ENCODE data around the gene RAB1A. TPM values are rescaled to one million over a fixed set of nuclear protein-coding genes. Genes with fewer than 3 reads are reported as not detected.

The RAB1A gene
- total and polyA plus RNA-seq, 2 of the 13 experiments (the other 11 are each of a cell fraction or from before 2014, with no cell fraction given), result 206 to 226 TPM

DNA sequence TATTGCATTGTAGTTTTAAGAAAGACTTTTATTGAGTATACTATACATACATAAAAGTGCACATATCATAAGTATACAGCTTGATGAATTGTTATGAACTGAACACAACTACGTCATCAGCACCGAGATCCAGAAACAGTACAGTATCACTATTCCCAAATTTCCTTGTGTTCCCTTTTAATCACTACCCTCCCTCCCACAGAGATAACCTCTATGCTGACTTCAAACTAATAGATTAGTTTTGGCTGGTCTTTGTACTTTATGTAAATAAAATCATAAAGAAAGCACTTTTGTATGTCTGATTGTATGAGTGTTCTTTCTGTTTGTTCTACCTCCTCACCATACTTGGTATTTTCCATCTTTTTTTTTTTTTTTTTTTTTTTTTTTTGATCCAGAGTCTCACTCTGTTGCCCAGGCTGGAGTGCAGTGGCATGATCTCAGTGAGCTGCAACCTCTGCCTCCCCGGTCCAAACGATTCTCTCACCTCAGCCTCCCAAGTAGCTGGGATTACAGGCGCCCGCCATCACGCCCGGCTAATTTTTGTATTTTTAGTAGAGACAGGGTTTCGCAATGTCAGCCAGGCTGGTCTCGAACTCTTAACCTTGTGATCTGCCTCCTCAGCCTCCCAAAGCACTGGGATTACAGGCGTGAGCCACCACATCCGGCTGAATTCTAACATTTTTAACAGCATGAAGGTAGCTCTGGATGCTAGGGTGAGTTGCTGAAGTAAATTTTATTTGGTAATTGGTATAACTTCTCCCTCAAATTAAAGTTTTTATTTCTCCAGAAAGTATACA is 43.3 kb upstream of the RAB1A start (continued):
- TF ChIP-seq, protein P1, sequence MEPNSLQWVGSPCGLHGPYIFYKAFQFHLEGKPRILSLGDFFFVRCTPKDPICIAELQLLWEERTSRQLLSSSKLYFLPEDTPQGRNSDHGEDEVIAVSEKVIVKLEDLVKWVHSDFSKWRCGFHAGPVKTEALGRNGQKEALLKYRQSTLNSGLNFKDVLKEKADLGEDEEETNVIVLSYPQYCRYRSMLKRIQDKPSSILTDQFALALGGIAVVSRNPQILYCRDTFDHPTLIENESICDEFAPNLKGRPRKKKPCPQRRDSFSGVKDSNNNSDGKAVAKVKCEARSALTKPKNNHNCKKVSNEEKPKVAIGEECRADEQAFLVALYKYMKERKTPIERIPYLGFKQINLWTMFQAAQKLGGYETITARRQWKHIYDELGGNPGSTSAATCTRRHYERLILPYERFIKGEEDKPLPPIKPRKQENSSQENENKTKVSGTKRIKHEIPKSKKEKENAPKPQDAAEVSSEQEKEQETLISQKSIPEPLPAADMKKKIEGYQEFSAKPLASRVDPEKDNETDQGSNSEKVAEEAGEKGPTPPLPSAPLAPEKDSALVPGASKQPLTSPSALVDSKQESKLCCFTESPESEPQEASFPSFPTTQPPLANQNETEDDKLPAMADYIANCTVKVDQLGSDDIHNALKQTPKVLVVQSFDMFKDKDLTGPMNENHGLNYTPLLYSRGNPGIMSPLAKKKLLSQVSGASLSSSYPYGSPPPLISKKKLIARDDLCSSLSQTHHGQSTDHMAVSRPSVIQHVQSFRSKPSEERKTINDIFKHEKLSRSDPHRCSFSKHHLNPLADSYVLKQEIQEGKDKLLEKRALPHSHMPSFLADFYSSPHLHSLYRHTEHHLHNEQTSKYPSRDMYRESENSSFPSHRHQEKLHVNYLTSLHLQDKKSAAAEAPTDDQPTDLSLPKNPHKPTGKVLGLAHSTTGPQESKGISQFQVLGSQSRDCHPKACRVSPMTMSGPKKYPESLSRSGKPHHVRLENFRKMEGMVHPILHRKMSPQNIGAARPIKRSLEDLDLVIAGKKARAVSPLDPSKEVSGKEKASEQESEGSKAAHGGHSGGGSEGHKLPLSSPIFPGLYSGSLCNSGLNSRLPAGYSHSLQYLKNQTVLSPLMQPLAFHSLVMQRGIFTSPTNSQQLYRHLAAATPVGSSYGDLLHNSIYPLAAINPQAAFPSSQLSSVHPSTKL (CRISPR knock-in tag; IDR thresholded peaks at IDR 0.05), result peak; percentile 27
- peak; percentile 94 for TF ChIP-seq PPARG (CRISPR knock-in tag; conservative IDR thresholded peaks at IDR 0.05)
- TF ChIP-seq, protein P2, sequence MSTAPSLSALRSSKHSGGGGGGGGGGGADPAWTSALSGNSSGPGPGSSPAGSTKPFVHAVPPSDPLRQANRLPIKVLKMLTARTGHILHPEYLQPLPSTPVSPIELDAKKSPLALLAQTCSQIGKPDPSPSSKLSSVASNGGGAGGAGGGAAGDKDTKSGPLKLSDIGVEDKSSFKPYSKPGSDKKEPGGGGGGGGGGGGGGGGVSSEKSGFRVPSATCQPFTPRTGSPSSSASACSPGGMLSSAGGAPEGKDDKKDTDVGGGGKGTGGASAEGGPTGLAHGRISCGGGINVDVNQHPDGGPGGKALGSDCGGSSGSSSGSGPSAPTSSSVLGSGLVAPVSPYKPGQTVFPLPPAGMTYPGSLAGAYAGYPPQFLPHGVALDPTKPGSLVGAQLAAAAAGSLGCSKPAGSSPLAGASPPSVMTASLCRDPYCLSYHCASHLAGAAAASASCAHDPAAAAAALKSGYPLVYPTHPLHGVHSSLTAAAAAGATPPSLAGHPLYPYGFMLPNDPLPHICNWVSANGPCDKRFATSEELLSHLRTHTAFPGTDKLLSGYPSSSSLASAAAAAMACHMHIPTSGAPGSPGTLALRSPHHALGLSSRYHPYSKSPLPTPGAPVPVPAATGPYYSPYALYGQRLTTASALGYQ (CRISPR knock-in tag; IDR thresholded peaks at IDR 0.05), result 0 out of 2 replicates have a peak, but pooled peaks have one; percentile 68
- TF ChIP-seq NR2F2 (IDR thresholded peaks at IDR 0.05; ENCODE audit: borderline replicate concordance, low read depth), result peak; percentile 68; the same call in 1 of the 2 replicates
- TF ChIP-seq CREB1 (IDR thresholded peaks at IDR 0.05), result peak; percentile 82
- TF ChIP-seq CREB1 (CRISPR knock-in tag; IDR thresholded peaks at IDR 0.05), result peak; percentile 10; the same call in 1 of the 2 replicates
- peak; percentile 25; the same call in 1 of the 2 replicates for TF ChIP-seq FOXA3 (CRISPR knock-in tag; IDR thresholded peaks at IDR 0.05)
- TF ChIP-seq ASH2L (IDR thresholded peaks at IDR 0.05; ENCODE audit: insufficient read length, low read depth, low read length), result peak; percentile 11
- TF ChIP-seq, protein P3, sequence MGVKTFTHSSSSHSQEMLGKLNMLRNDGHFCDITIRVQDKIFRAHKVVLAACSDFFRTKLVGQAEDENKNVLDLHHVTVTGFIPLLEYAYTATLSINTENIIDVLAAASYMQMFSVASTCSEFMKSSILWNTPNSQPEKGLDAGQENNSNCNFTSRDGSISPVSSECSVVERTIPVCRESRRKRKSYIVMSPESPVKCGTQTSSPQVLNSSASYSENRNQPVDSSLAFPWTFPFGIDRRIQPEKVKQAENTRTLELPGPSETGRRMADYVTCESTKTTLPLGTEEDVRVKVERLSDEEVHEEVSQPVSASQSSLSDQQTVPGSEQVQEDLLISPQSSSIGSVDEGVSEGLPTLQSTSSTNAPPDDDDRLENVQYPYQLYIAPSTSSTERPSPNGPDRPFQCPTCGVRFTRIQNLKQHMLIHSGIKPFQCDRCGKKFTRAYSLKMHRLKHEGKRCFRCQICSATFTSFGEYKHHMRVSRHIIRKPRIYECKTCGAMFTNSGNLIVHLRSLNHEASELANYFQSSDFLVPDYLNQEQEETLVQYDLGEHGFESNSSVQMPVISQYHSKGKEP (CRISPR knock-in tag; IDR thresholded peaks at IDR 0.05), result no peak
- TF ChIP-seq, protein P4, sequence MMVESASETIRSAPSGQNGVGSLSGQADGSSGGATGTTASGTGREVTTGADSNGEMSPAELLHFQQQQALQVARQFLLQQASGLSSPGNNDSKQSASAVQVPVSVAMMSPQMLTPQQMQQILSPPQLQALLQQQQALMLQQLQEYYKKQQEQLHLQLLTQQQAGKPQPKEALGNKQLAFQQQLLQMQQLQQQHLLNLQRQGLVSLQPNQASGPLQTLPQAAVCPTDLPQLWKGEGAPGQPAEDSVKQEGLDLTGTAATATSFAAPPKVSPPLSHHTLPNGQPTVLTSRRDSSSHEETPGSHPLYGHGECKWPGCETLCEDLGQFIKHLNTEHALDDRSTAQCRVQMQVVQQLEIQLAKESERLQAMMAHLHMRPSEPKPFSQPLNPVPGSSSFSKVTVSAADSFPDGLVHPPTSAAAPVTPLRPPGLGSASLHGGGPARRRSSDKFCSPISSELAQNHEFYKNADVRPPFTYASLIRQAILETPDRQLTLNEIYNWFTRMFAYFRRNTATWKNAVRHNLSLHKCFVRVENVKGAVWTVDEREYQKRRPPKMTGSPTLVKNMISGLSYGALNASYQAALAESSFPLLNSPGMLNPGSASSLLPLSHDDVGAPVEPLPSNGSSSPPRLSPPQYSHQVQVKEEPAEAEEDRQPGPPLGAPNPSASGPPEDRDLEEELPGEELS (CRISPR knock-in tag; IDR thresholded peaks at IDR 0.05), result no peak
- peak; percentile 63 for TF ChIP-seq ZNF460 (CRISPR knock-in tag; IDR thresholded peaks at IDR 0.05; ENCODE audit: borderline replicate concordance)
- TF ChIP-seq, protein P5, sequence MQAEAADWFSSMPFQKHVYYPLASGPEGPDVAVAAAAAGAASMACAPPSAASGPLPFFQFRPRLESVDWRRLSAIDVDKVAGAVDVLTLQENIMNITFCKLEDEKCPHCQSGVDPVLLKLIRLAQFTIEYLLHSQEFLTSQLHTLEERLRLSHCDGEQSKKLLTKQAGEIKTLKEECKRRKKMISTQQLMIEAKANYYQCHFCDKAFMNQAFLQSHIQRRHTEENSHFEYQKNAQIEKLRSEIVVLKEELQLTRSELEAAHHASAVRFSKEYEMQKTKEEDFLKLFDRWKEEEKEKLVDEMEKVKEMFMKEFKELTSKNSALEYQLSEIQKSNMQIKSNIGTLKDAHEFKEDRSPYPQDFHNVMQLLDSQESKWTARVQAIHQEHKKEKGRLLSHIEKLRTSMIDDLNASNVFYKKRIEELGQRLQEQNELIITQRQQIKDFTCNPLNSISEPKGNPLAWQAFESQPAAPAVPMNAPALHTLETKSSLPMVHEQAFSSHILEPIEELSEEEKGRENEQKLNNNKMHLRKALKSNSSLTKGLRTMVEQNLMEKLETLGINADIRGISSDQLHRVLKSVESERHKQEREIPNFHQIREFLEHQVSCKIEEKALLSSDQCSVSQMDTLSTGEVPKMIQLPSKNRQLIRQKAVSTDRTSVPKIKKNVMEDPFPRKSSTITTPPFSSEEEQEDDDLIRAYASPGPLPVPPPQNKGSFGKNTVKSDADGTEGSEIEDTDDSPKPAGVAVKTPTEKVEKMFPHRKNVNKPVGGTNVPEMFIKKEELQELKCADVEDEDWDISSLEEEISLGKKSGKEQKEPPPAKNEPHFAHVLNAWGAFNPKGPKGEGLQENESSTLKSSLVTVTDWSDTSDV (CRISPR knock-in tag; IDR thresholded peaks at IDR 0.05), result no peak
- no peak for TF ChIP-seq NBN (conservative IDR thresholded peaks at IDR 0.05)
- TF ChIP-seq ZNF766 (CRISPR knock-in tag; IDR thresholded peaks at IDR 0.05; ENCODE audit: borderline replicate concordance), result no peak
- TF ChIP-seq LCORL (IDR thresholded peaks at IDR 0.05), result 0 out of 2 replicates have a peak, but pooled peaks have one; percentile 38
- TF ChIP-seq LCORL (CRISPR knock-in tag; IDR thresholded peaks at IDR 0.05), result no peak
